GM15510 (cell line): Measurements from ENCODE around the gene FRMD3.

ENCODE experiments used
- POLR2A ChIP-seq: IDR thresholded peaks from 3 replicates; pipeline ENCODE4 v1.6.1; 2011; ENCODE audit warnings: borderline replicate concordance; ENCODE audit not compliant: insufficient read length; ENCODE audit errors: extremely low read depth

Gene FRMD3

GRCh38 chr9:83537331-83538171 lies 650 bp downstream of the FRMD3 start:
- no peak for TF ChIP-seq POLR2A

GRCh38 chr9:83536332-83536731 lies 1.9 kb downstream of the FRMD3 start:
- no peak for TF ChIP-seq POLR2A

GRCh38 chr9:83535736-83536135 lies 2.5 kb downstream of the FRMD3 start:
- TF ChIP-seq POLR2A, result no peak

GRCh38 chr9:83533296-83533695 lies 4.9 kb downstream of the FRMD3 start:
- TF ChIP-seq POLR2A, result no peak

- no peak for TF ChIP-seq POLR2A
These were observed 11.3 kb downstream of the FRMD3 start for GRCh38 chr9:83526901-83527300.

- TF ChIP-seq POLR2A, result no peak
These were observed 12.0 kb downstream of the FRMD3 start for GRCh38 chr9:83526211-83526610.

- no peak for TF ChIP-seq POLR2A
These were observed 14.5 kb downstream of the FRMD3 start for GRCh38 chr9:83523684-83524083.

- TF ChIP-seq POLR2A, result no peak
These were observed 16.8 kb downstream of the FRMD3 start for GRCh38 chr9:83521411-83521810.

- no peak for TF ChIP-seq POLR2A
These were observed 17.2 kb downstream of the FRMD3 start for GRCh38 chr9:83521011-83521410.

GRCh38 chr9:83520292-83520691 lies 17.9 kb downstream of the FRMD3 start:
- TF ChIP-seq POLR2A, result no peak

GRCh38 chr9:83514767-83515166 lies 23.4 kb downstream of the FRMD3 start:
- no peak for TF ChIP-seq POLR2A

- TF ChIP-seq POLR2A, result no peak
These were observed 25.6 kb downstream of the FRMD3 start for GRCh38 chr9:83512621-83513020.

- TF ChIP-seq POLR2A, result no peak
These were observed 27.1 kb downstream of the FRMD3 start for GRCh38 chr9:83511051-83511450.

GRCh38 chr9:83509402-83509801 lies 28.8 kb downstream of the FRMD3 start:
- TF ChIP-seq POLR2A, result no peak

- no peak for TF ChIP-seq POLR2A
These were observed 30.1 kb downstream of the FRMD3 start for GRCh38 chr9:83508067-83508466.

- TF ChIP-seq POLR2A, result no peak
These were observed 32.9 kb downstream of the FRMD3 start for GRCh38 chr9:83505282-83505681.
